Left hindlimb (tissue), 1 donor: ENCODE data around the gene CSNK1D.

ENCODE experiments used
- DNase-seq: peaks from one replicate; pipeline ENCODE4 v3.0.0-alpha.2; 2018

CSNK1D gene

GRCh38 chr17:82273327-82274133 is at the start of gene CSNK1D:
CSNK1D (minus strand) TSS chr17:82273700; CDS start chr17:82273381, 319 bp downstream.
- DNase-seq, result peak; percentile 93

GRCh38 chr17:82322526-82323453 is 49.3 kb upstream of the CSNK1D start:
- DNase-seq, result no peak

- DNase-seq, result no peak
These were observed 48.5 kb upstream of the CSNK1D start for GRCh38 chr17:82321947-82322466.

- DNase-seq, result no peak
These were observed 47.7 kb upstream of the CSNK1D start for GRCh38 chr17:82320956-82321927.

GRCh38 chr17:82320140-82320840 is 46.8 kb upstream of the CSNK1D start:
- no peak for DNase-seq

GRCh38 chr17:82319619-82320062 is 46.1 kb upstream of the CSNK1D start:
- no peak for DNase-seq

- no peak for DNase-seq
These were observed 45.5 kb upstream of the CSNK1D start for GRCh38 chr17:82318772-82319606.

GRCh38 chr17:82318169-82318498 is 44.6 kb upstream of the CSNK1D start:
- DNase-seq, result no peak

- no peak for DNase-seq
These were observed 44.1 kb upstream of the CSNK1D start, which contains the start of gene CD7 for GRCh38 chr17:82317394-82318168. CD7 (minus strand) TSS chr17:82317608; CDS start chr17:82317495, 113 bp downstream.

GRCh38 chr17:82316651-82317393 is 43.3 kb upstream of the CSNK1D start:
- DNase-seq, result no peak

- no peak for DNase-seq
These were observed 42.3 kb upstream of the CSNK1D start for GRCh38 chr17:82315703-82316358.

GRCh38 chr17:82314727-82315605 is 41.5 kb upstream of the CSNK1D start:
- DNase-seq, result no peak

- no peak for DNase-seq
These were observed 40.7 kb upstream of the CSNK1D start for GRCh38 chr17:82314012-82314726.

GRCh38 chr17:82313195-82314011 is 39.9 kb upstream of the CSNK1D start:
- DNase-seq, result no peak

GRCh38 chr17:82311971-82312370 is 38.5 kb upstream of the CSNK1D start:
- no peak for DNase-seq

GRCh38 chr17:82310877-82311276 is 37.4 kb upstream of the CSNK1D start:
- no peak for DNase-seq
